ENCODE data around the gene ACYP2. TPM values are rescaled to one million over a fixed set of nuclear protein-coding genes. Genes with fewer than 3 reads are reported as not detected.
"Not testable (repeated sequence)": the region's sequence is repeated elsewhere in the genome, so short reads cannot be mapped to it uniquely, and the experiment has no call there.

Gene ACYP2
- total RNA-seq, 1 donor from 2014 or later = 11.8 TPM

DNA sequence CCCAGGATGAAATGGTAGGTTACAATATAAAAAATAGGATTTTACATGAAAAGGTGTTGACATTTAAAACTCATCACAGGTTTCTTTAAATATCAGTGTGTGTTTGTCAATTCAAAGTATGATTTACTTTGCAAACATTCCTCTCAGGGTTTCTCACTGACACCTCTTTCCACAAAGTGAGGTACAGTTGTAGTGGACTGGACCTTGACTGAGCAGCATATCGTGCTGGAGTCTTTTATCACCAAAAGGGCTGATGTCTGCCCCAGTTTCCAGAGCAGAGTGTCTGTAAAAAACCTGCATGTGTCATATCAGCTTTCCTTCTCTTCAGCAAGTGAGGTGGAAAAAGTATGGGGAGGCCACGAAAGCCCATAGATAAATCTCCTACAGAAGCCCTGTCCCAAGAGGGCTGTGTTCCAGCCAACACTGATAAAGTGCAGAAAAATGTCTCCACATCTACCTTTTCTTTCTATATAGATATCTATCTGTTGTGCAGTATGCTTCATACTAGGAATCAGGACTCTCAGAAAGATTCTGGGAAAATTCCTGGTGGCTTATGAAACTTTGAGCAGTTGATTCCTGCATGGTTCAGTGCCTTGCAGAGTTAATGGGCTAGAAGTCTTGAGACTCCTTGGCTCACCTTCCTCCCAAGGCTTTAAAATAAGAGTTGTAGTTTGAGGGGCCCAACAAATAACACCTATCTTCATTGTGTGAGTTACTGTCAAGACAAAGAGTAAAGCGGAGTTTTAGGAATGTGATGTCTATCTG is 6.9 kb downstream of the ACYP2 start:
- no peak overlapping the region for H3K4me3 Mint-ChIP-seq
- no peaks in the 10 kb centered on the region for H3K27me3 Mint-ChIP-seq (ENCODE audit: low read depth)
- H3K4me1 Mint-ChIP-seq = peaks cover 24% of the 10 kb centered on the region
- DNase-seq (ENCODE audit: low spot score in 2 of 2, unreplicated experiment in 2 of 2) = no peak
- H3K27ac Mint-ChIP-seq = peak overlapping the region; percentile 79
- TF ChIP-seq, protein P1, sequence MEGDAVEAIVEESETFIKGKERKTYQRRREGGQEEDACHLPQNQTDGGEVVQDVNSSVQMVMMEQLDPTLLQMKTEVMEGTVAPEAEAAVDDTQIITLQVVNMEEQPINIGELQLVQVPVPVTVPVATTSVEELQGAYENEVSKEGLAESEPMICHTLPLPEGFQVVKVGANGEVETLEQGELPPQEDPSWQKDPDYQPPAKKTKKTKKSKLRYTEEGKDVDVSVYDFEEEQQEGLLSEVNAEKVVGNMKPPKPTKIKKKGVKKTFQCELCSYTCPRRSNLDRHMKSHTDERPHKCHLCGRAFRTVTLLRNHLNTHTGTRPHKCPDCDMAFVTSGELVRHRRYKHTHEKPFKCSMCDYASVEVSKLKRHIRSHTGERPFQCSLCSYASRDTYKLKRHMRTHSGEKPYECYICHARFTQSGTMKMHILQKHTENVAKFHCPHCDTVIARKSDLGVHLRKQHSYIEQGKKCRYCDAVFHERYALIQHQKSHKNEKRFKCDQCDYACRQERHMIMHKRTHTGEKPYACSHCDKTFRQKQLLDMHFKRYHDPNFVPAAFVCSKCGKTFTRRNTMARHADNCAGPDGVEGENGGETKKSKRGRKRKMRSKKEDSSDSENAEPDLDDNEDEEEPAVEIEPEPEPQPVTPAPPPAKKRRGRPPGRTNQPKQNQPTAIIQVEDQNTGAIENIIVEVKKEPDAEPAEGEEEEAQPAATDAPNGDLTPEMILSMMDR (IDR thresholded peaks at IDR 0.05; ENCODE audit: unreplicated experiment) = no peak
- peaks cover 3% of the 10 kb centered on the region for H3K9me3 Mint-ChIP-seq
- H3K36me3 Mint-ChIP-seq = peaks cover 3% of the 10 kb centered on the region

DNA sequence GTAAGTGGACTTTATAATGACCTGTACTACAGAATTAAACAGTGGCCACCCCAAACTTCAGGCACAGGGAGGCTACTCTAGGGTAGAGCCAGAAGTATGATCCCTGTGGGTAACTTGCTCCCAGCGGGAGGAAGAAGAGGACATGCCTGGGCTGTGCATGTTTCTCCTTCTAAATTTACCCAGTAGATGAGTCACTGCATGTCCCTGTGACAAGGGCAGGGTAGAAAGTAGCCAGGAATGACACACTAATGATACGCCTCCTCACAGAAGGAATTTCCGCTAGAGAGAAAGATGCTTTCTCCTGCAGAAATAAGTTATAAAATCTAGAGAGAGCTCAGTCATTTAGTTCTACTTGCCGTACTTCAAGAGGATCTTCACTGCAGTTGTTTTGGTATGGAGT is 7.5 kb downstream of the ACYP2 start:
- peaks cover 3% of the 10 kb centered on the region for H3K9me3 Mint-ChIP-seq
- H3K4me1 Mint-ChIP-seq = peaks cover 24% of the 10 kb centered on the region
- peaks cover 3% of the 10 kb centered on the region for H3K36me3 Mint-ChIP-seq
- no peaks in the 10 kb centered on the region for H3K27me3 Mint-ChIP-seq (ENCODE audit: low read depth)
- no peak for DNase-seq (ENCODE audit: low spot score in 2 of 2, unreplicated experiment in 2 of 2)
- H3K4me3 Mint-ChIP-seq = no peak overlapping the region
- H3K27ac Mint-ChIP-seq = peak overlapping the region; percentile 55
- TF ChIP-seq, protein P1 (IDR thresholded peaks at IDR 0.05; ENCODE audit: unreplicated experiment) = no peak

DNA sequence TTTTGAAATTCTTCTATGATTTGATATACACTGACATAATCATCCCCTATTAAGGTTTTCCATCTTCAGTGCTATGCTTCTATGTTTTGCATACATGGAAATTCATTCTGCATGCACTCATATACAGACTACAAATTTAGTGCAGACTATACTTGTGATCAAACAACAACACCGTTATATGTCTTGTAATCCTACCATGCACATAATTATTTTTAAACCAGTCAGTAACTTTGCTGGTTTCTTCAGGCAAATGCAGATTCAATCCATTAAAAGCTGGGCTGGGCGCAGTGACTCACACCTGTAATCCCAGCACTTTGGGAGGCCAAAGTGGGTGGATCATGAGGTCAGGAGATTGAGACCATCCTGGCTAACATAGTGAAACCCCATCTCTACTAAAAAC is 11.8 kb downstream of the ACYP2 start:
- H3K36me3 Mint-ChIP-seq; H3K4me3 Mint-ChIP-seq; H3K27me3 Mint-ChIP-seq (ENCODE audit: low read depth); H3K27ac Mint-ChIP-seq; DNase-seq (ENCODE audit: low spot score in 2 of 2, unreplicated experiment in 2 of 2); H3K9me3 Mint-ChIP-seq: not testable (repeated sequence)
- peaks cover 15% of the 10 kb centered on the region for H3K4me1 Mint-ChIP-seq

DNA sequence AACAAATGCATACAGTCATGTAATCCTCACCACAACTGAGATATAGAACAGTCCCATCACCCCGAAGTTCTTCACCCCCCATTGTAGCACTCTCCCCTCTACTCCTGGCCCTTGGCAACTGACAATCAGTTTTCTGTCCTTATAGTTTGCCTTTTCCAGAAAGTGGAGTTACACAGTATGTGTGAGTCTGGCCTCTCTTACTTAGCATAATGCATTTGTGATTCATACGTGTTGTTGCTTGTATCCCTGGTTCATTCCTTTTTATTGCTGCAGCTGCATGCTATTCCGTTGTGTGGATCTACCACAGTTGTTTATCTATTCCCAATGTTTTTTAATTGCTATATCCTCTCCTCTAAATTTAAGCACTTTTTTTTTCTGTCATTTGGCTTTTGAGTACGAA is 17.6 kb downstream of the ACYP2 start:
- Mint-ChIP-seq H3K36me3 (peaks cover 6% of the 10 kb centered on the region), H3K9me3 (peaks cover 9% of the 10 kb centered on the region), H3K4me1 (no peaks in the 10 kb centered on the region), H3K27ac (no peak overlapping the region), H3K4me3 (no peak overlapping the region), H3K27me3 (ENCODE audit: low read depth) (no peaks in the 10 kb centered on the region)
- no peak for DNase-seq (ENCODE audit: low spot score in 2 of 2, unreplicated experiment in 2 of 2)
- TF ChIP-seq, protein P1 (IDR thresholded peaks at IDR 0.05; ENCODE audit: unreplicated experiment) = no peak

DNA sequence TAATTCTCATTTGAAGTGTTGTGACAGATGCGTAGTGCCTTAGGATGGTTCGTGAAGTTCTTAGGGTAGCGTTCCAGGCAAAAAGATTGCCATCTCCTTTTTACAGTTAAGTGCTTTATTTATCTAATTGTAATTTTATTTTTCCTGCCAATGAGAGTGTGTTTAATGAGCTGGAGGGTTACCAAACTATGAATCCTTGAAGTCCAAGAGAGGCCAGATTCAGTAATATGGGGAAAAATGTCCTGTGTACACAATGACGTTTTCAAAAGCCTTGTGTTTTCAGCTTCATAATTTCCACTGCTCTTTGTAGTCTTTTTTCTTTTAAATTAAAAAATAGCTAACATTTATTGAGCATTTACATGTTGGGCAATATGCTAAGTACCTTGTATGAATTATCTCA is 23.8 kb downstream of the ACYP2 start:
- H3K27ac Mint-ChIP-seq = no peak overlapping the region
- no peaks in the 10 kb centered on the region for H3K27me3 Mint-ChIP-seq (ENCODE audit: low read depth)
- TF ChIP-seq, protein P1 (IDR thresholded peaks at IDR 0.05; ENCODE audit: unreplicated experiment) = no peak
- no peak overlapping the region for H3K4me3 Mint-ChIP-seq
- peaks cover 7% of the 10 kb centered on the region for H3K36me3 Mint-ChIP-seq
- peaks cover 10% of the 10 kb centered on the region for H3K9me3 Mint-ChIP-seq
- no peak for DNase-seq (ENCODE audit: low spot score in 2 of 2, unreplicated experiment in 2 of 2)
- H3K4me1 Mint-ChIP-seq = no peaks in the 10 kb centered on the region

DNA sequence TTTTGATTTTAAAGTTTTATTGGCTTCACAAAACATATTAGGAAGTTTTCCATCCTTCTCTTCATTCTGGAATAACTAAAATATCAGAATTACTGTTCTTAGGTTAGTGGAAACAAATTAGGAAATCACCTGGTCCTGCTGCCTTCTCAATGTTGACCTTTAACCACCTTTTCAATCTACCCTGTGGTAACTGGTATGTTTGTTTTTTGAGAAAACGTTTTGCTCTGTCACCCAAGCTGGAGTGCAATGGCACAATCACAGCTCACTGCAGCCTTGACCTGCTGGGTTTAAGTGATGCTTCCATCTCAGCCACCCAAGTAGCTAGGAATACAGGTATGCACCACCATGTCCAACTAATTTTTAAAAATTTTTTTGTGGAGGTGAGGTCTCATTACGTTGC is 28.4 kb downstream of the ACYP2 start:
- TF ChIP-seq, protein P1 (IDR thresholded peaks at IDR 0.05; ENCODE audit: unreplicated experiment) = no peak
- Mint-ChIP-seq H3K27me3 (ENCODE audit: low read depth) (no peaks in the 10 kb centered on the region), H3K36me3 (peaks cover under 1% of the 10 kb centered on the region), H3K27ac (no peak overlapping the region), H3K4me3 (no peak overlapping the region), H3K4me1 (no peaks in the 10 kb centered on the region), H3K9me3 (peaks cover 3% of the 10 kb centered on the region)
- DNase-seq (ENCODE audit: low spot score in 2 of 2, unreplicated experiment in 2 of 2) = no peak
